ENCODE data around the gene ST6GAL2.

The ST6GAL2 gene

DNA sequence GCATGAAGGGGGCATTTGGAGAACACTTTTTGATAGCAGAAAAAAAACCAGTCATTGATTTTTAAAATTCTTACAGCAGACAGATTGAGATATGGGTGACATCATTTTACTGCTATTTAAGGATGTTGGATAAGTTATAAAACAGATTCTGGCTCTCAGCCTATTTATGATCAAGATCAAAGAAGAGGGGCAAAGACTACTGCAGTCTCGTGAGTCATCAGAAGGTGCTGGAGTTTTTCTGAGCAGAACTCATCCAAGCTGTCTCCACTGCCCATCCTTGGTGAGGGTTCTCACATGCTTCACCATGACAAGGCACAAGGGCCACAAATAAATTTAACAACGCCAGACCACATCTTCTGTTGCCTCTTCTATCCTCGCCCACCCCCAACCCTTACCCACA lies 58.8 kb downstream of the ST6GAL2 start:
- no peak for DNase-seq (ENCODE audit: low read depth)

GRCh38 chr2:106825161-106825560 lies 60.8 kb downstream of the ST6GAL2 start:
- no peak for DNase-seq (ENCODE audit: low read depth)

DNA sequence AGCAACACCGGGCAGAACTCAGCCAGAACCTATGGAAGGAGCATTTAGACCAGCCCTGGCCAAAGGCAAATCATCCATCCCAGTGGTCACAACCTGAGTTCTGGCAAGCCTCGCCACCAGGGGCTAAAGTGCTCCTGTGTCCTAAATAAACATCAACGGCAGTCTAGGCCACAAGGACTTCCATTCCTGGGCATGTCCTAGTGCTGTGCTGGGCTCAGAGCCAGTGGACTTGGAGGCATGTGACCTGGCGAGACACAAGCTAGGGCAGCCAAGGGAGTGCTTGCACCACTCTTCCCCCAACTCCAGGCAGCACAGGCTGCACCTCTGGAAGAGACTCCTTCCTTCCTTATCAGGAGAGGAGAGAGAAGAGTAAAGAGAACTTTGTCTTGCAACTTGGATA lies 69.0 kb downstream of the ST6GAL2 start:
- no peak for DNase-seq (ENCODE audit: low read depth)

DNA sequence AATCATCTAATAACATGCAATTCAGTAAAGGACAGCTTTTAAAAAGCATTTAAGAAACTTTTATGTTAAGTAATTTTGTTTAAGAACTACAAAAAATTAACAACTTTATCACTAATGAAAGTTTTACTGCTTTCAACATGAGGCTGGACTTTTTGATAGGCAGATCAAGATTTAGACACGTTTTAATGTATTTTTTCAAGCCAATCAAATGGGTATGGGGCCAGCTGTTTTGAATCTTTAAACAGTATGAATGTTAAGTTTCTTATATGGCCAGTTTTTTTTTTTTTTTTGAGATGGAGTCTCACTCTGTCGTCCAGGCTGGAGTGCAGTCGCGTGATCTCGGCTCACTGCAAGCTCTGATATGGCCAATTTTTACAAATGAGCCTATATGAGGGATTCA lies 73.1 kb downstream of the ST6GAL2 start:
- no peak for DNase-seq (ENCODE audit: low read depth)

- no peak for DNase-seq (ENCODE audit: low read depth)
Measured at GRCh38 chr2:106812383-106812782, 73.6 kb downstream of the ST6GAL2 start.

DNA sequence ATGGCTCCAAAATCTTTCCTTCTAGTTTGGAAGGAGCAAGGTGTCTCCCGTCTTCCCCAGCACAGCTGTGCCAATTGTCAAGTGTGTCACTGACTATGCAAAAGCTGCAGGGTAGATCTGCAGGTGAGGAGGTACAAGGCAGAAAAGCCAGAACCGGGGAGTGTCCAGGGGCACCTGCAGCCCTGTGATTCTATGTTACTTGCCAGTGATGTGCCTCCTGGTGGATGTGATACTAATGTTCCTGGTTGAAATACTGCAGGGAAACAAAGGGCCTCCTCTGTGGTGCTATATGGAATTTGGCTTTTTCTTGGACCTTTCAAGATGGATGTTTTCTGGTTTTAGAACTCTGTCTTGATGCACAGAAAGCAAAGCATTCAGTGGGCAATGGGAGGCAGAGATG lies 80.3 kb downstream of the ST6GAL2 start:
- no peak for DNase-seq (ENCODE audit: low read depth)

DNA sequence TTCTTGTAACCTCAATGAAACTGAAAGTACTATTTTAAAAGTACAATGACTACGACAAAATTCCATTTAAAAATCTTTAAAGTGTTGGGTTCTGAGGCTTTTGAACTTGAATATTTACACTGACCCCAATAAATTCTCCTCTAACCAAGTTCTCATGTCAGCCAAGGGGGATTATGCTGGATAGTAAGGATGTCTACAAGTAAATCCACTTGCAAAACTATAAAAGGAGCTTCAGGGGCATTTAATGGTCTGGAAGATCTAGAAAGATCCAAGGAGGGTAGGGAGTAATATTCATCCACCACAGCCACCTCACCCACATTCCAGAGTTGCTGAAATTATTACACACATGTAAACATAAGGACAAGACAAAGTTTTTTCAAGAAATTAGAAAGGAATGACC lies 81.8 kb downstream of the ST6GAL2 start:
- DNase-seq (ENCODE audit: low read depth), result no peak

GRCh38 chr2:106800976-106801655 lies 84.9 kb downstream of the ST6GAL2 start:
- DNase-seq (ENCODE audit: low read depth), result no peak

DNA sequence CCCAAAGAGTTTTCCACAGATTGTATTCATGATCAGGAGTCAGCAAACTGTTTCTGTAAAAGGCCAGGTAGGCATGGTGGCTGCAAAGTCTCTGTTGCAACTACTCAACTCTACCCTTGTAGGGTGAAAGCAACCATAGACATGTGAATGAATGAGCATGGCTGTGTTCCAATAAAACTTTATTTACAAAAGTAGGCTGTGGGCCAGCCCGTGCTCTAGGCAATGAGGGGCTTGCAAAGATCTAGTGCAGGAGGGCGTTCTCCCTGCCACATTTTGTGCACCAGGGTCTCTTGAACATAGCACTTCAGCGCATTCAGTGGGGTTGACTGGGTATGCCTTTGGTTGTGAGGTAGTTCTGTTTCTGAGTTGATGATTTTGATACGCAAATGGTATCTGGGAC lies 85.8 kb downstream of the ST6GAL2 start:
- no peak for DNase-seq (ENCODE audit: low read depth)

- no peak for DNase-seq (ENCODE audit: low read depth)
Measured at GRCh38 chr2:106798826-106799552, 87.0 kb downstream of the ST6GAL2 start.

GRCh38 chr2:106797494-106797893 lies 88.5 kb downstream of the ST6GAL2 start:
- no peak for DNase-seq (ENCODE audit: low read depth)

GRCh38 chr2:106792671-106793070 lies 93.3 kb downstream of the ST6GAL2 start:
- DNase-seq (ENCODE audit: low read depth), result no peak

GRCh38 chr2:106789185-106789584 lies 96.8 kb downstream of the ST6GAL2 start:
- no peak for DNase-seq (ENCODE audit: low read depth)

DNA sequence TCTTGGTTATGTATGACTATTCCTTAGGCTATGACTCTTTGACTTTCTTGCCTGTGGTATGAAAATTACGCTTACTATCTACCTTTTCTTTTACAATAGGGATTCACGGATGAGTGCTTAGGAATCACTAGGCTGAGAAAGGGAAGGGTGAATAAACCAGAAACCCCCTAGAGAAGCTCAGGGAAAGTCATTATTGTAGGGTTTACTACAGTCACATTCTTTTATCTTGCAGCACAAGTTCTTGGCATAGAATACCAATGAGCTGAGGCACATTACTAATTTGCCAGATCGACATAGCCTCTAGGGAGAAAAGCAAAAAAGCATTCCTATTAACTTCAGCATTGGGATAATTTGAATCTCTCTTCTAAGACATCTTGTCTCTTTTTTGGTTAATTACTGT lies 103.3 kb downstream of the ST6GAL2 start:
- no peak for DNase-seq (ENCODE audit: low read depth)

GRCh38 chr2:106781196-106781595 lies 104.8 kb downstream of the ST6GAL2 start:
- DNase-seq (ENCODE audit: low read depth), result no peak

GRCh38 chr2:106771811-106772210 lies 114.2 kb downstream of the ST6GAL2 start:
- no peak for DNase-seq (ENCODE audit: low read depth)

- DNase-seq (ENCODE audit: low read depth), result no peak
Measured at GRCh38 chr2:106770986-106771385, 115.0 kb downstream of the ST6GAL2 start.

DNA sequence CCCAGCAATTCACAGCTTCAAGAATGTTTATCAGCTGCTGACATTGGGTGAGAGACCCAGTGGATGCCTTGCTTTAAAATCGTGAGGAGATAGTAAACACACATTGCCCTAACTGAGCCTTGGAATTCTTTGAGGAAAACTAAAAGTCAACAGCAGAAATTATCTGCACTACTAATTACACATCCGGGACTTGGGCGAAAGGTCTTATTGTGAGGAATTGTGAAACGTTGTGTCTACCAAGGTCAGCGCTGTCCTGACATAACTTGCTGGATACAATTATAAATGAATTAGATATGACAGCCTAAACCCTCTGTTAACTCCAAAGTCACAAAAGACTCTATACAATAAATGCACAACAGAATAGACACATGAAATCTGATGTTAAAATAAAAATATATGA lies 121.4 kb downstream of the ST6GAL2 start:
- DNase-seq (ENCODE audit: low read depth), result no peak

DNA sequence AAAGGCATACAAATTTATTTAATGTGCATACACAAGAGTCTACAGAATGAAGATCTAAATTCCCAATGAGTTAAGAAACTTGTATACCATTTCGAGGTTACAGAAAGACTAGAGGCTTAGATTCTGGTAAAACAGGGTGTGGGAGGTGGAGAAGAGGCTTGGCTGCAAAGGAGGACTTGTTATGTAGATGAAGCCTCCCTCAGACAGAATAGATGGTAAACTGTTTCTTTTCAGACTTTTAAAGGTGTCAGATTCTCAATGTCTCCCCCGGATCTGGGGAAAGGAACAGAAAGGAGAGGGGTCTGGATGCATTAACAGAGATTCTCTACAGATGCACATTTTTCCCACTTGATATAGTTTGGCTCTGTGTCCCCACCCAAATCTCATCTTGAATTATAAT lies 126.0 kb downstream of the ST6GAL2 start:
- DNase-seq (ENCODE audit: low read depth), result no peak

- DNase-seq (ENCODE audit: low read depth), result no peak
Measured at GRCh38 chr2:106758901-106759497, 127.0 kb downstream of the ST6GAL2 start.
